ENCODE results near the gene HOXA13.

Gene HOXA13

DNA sequence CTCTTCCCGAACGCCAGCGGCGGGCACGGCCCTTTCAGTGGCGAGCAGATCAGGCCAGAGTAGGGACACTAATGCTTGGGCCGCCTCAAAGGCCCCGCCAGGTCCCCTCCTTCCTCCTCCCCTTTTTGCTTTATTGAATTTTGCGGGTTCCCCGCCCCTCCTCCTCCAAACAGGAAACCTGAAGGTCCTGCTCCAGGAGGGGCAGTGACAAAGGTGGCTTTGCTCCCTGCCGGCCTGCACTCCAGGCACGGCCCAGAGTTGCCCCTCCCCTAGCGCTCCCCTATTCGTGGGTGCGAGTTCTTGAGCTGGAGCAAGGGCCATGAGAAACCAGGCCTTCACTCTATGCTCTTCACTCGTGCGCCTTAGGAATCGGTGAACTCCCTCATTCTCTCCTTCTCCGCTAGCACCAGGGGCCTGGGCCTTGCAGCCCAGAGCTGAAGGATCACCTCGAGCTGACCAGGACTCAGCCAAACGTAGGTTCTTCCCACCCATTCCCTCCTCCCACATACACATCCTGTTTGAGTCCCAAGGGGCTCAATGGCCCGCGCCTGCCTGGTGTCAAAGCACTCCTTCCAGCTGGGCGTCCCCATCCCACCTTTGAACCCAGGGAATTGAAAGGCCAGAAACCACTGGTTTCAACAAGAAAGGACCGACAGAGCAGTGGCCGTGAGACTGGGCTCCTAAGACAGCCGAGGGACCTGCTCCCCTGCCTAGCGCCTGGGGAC is 51.7 kb downstream of the HOXA13 start:
- no peak for DNase-seq (ENCODE audit: low read depth)

DNA sequence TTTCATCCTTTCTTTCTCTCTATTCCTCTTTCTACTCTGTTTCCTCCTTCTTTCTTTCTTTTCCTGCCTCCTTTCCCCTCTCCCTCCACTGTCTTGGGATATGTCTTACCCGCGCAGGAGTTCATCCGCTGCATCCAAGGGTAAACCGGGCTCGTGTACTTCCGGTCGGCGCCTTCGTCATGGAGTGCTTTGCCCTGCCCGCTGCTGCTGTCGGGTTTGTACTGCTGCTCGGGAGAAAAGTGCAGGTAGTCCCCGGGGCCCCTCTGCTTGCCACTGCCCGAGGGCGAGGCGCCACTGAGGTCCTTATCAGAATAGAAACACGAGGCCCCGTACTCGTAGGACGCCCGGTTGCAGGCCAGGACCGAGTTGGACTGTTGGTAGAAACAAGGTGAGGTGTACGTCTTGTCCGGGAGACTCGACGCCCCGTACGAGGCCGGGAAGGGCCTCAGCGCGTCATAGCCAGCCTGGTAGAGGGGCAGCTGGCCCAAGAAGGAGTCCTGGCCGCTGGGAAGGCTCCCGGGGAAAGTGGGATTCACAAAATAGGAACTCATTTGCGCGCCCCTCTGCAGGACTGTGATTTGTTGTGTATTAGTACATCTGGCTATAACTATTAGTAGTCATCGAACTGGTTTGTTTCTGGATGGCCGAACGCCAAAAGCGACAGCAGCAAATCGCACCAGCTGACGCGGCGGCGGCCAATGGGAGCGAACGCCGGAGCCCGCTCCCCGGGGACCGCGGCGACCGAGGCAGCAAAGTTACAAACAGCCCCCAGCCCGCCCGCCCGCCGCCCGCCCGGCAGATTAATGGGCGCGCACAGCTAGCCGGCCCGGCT is 52.5 kb downstream of the HOXA13 start, which contains the start of gene HOXA6:
Gene HOXA6, minus strand, starts transcription at position 576 of the 832 bp plus-strand sequence. Its CDS starts 25 bp downstream, at position 551.
- DNase-seq (ENCODE audit: low read depth): peak; percentile 22

DNA sequence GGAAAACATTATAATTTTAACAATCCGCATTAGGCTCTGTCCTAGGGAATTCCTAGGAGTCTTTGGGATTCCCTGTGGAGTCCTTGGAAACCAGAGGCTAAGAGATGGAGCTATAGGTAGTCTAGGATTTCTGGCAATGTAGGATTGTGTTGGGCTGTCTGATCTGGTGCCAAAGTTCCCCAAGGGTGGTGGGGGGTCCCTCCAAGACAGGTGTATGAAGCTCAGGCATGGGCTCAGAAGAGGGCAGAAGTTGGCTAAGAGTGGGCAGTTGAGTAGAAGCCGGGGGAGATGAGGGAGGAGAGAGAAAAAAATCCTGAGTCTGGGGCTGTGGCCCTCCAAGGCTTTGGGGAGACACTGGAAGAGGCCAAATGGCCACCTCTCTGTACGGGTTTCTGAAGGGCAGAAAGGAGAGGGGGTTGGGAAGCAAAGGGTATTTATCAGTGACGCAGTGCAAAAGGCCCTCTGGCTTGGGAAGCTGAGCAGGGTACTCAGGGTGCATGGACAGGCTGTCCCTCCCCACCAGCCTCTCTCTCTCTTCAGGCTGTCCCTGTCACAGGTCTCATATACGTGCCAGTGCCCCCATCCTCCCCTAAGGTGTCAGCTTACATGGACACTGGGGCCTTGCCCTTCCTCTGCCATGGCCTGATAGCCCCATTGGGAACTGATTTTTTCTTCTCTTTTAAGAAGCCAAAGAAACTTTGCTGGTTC is 53.2 kb downstream of the HOXA13 start:
- no peak for DNase-seq (ENCODE audit: low read depth)

DNA sequence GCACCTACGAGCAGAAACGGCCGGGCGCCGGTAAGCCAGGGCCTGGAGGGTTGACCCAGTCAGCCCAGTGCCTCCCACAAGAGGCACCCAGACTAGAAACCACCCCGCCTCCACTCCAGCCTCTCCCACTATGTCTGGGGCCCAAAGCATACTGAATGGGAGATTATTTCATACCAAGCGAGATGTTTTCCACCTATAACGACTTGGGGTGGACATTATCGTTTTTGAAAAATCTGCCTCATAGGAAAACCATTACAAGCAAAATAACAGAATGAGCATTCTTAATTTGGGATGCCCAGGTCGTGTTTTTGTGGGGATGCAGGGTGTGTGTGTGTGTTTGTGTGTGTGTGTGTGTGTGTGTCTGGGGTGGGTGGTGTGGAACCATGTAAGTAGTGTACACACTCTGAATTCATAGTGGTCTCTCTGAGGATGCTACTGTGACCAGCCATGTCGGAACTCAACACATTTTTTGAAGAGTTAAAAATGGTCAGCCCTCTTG is 53.9 kb downstream of the HOXA13 start:
- DNase-seq (ENCODE audit: low read depth): no peak

DNA sequence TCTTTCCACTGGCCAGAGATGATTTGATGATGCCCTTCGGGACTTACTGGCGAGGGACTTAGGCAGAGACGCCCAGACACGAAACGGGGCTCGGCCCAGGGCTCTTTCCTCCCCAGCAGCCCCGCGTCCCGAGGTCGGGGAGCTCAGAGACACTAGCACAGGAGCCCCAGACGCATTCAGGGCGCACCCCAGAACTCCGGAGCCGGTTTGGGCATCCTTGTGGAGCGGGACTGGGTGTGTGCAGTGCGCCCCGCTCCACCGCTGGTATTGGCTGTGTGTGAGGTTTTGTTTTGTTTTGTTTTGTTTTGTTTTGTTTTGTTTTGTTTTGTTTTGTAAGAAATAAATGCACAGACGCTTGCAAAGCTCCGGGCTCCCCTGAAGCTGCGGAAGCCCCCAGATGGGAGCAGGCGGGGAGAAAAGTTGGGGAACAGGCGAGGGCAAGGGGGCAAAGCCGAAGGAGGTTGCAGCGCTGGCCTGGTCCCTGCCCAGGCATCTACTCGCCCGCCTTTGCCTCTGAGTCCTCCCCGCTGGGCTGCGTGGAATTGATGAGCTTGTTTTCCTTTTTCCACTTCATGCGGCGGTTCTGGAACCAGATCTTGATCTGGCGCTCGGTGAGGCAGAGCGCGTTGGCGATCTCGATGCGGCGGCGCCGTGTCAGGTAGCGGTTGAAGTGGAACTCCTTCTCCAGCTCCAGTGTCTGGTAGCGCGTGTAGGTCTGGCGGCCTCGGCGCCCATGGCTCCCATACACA is 54.6 kb downstream of the HOXA13 start:
- DNase-seq (ENCODE audit: low read depth): no peak

DNA sequence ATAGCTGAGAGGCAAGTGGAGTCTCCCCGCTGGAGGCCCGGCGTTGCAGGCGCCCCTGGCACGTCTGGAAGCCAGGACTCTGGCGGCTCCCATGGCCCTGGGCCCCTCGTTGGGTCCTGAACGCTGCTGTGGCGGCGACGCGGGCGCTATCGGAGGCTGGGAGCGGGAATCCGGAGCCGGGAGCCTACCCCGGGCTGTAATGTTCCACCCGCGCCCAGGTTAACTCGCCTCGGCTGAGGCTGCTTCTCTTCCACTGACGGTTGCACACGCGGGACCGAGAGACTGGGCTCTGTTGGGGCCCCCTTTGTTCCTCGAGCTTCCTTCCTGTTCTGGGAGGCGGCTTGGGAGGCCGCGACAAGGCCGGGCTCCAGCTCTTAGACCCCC is 55.1 kb downstream of the HOXA13 start:
- no peak for DNase-seq (ENCODE audit: low read depth)
